Stimulated activated CD4-positive, alpha-beta T cell treated with anti-CD3 and anti-CD28 coated beads, Interleukin-4, amount 100 ng/mL, for 1 hour (primary cell): Measurements from ENCODE around the gene NMNAT3.
"Not testable (repeated sequence)": the region's sequence is repeated elsewhere in the genome, so short reads cannot be mapped to it uniquely, and the experiment has no call there.

Experiments used
- DNase-seq: peaks from one replicate; pipeline ENCODE4 v3.0.0-alpha.2; 2020

The NMNAT3 gene

GRCh38 chr3:139633511-139633910, 44.3 kb downstream of the NMNAT3 start:
- DNase-seq: no peak

GRCh38 chr3:139630542-139630941, 47.2 kb downstream of the NMNAT3 start:
- no peak for DNase-seq

GRCh38 chr3:139629033-139629432, 48.7 kb downstream of the NMNAT3 start:
- no peak for DNase-seq

GRCh38 chr3:139627759-139628158, 50.0 kb downstream of the NMNAT3 start:
- DNase-seq: no peak

GRCh38 chr3:139620438-139620837, 57.3 kb downstream of the NMNAT3 start:
- no peak for DNase-seq

- no peak for DNase-seq
These were observed 58.3 kb downstream of the NMNAT3 start for GRCh38 chr3:139619484-139619883.

GRCh38 chr3:139617672-139618268, 60.0 kb downstream of the NMNAT3 start:
- no peak for DNase-seq

GRCh38 chr3:139611528-139611927, 66.2 kb downstream of the NMNAT3 start:
- no peak for DNase-seq

- DNase-seq: no peak
These were observed 66.9 kb downstream of the NMNAT3 start for GRCh38 chr3:139610886-139611285.

GRCh38 chr3:139608924-139609323, 68.8 kb downstream of the NMNAT3 start:
- no peak for DNase-seq

- no peak for DNase-seq
These were observed 69.7 kb downstream of the NMNAT3 start for GRCh38 chr3:139608108-139608380.

GRCh38 chr3:139607257-139608107, 70.3 kb downstream of the NMNAT3 start:
- no peak for DNase-seq

- DNase-seq: no peak
These were observed 75.8 kb downstream of the NMNAT3 start for GRCh38 chr3:139602003-139602402.

- DNase-seq: no peak
These were observed 76.4 kb downstream of the NMNAT3 start for GRCh38 chr3:139601191-139601961.

- DNase-seq: no peak
These were observed 79.8 kb downstream of the NMNAT3 start for GRCh38 chr3:139597947-139598346.

- not testable (repeated sequence) for DNase-seq
These were observed 86.6 kb downstream of the NMNAT3 start for GRCh38 chr3:139591186-139591585.

GRCh38 chr3:139588450-139588849, 89.3 kb downstream of the NMNAT3 start:
- no peak for DNase-seq

GRCh38 chr3:139587797-139588196, 90.0 kb downstream of the NMNAT3 start:
- no peak for DNase-seq

GRCh38 chr3:139586420-139587017, 91.3 kb downstream of the NMNAT3 start:
- DNase-seq: no peak

GRCh38 chr3:139585820-139586219, 92.0 kb downstream of the NMNAT3 start:
- DNase-seq: no peak

- DNase-seq: not testable (repeated sequence)
These were observed 94.1 kb downstream of the NMNAT3 start for GRCh38 chr3:139583651-139584050.

- DNase-seq: no peak
These were observed 99.0 kb downstream of the NMNAT3 start for GRCh38 chr3:139578783-139579182.

GRCh38 chr3:139577909-139578308, 99.9 kb downstream of the NMNAT3 start:
- no peak for DNase-seq

GRCh38 chr3:139577346-139577745, 100.4 kb downstream of the NMNAT3 start:
- DNase-seq: no peak
